HCT116 (cell line): Measurements from ENCODE around the gene COL12A1.

Source experiments
- POLR2A ChIP-seq: IDR thresholded peaks from 2 replicates; pipeline ENCODE4 v1.7.0; 2011; ENCODE audit warnings: borderline replicate concordance; ENCODE audit not compliant: insufficient read depth, insufficient read length; ENCODE audit errors: extremely low read depth
- TF ChIP-seq, protein P1 (sequence below), 3 experiments: fragments of 200-600 bp in 1 of 3; sonication (generic) in 1 of 3; IDR thresholded peaks in 2 of 3; conservative IDR thresholded peaks in 1 of 3; 2 replicates each; pipeline ENCODE4 v1.5.1; 2012 to 2017; ENCODE audit warnings: low read depth in 2 of 3, low read length in 2 of 3, antibody characterized with exemption in 1 of 3, borderline replicate concordance in 1 of 3, control low read depth in 1 of 3, mild to moderate bottlenecking in 1 of 3, mixed read lengths in 1 of 3, mixed run types in 1 of 3, moderate library complexity in 1 of 3; ENCODE audit not compliant: insufficient read depth in 1 of 3

DNA sequence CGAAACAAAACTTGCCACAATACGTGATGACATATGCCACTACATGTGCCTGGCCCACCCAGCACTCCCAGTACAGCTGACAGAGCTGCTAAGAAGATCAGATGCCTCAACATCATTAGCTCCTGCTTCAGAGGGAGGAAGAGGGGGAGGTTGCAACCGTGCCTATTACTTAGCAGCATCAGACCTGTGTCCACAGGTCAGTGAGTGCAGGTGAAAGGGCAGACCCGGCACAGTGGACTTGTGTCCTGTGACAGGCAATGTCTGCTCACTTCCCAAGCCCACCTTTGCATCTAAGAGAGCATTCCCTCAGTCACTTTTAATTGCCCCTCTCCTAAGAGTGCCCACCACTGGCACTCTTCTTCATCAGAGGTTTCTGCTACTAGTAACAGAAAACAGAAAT, 9.4 kb upstream of the COL12A1 start:
- TF ChIP-seq, protein P1, sequence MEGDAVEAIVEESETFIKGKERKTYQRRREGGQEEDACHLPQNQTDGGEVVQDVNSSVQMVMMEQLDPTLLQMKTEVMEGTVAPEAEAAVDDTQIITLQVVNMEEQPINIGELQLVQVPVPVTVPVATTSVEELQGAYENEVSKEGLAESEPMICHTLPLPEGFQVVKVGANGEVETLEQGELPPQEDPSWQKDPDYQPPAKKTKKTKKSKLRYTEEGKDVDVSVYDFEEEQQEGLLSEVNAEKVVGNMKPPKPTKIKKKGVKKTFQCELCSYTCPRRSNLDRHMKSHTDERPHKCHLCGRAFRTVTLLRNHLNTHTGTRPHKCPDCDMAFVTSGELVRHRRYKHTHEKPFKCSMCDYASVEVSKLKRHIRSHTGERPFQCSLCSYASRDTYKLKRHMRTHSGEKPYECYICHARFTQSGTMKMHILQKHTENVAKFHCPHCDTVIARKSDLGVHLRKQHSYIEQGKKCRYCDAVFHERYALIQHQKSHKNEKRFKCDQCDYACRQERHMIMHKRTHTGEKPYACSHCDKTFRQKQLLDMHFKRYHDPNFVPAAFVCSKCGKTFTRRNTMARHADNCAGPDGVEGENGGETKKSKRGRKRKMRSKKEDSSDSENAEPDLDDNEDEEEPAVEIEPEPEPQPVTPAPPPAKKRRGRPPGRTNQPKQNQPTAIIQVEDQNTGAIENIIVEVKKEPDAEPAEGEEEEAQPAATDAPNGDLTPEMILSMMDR (IDR thresholded peaks at IDR 0.05 in 2 of 3, conservative IDR thresholded peaks at IDR 0.05 in 1 of 3; ENCODE audit: borderline replicate concordance in 1 of 3, insufficient read depth in 1 of 3, low read depth in 2 of 3, low read length in 2 of 3), result no peak
- TF ChIP-seq POLR2A, result no peak
